Trophoblast cell (in vitro differentiated cells and primary cell): ENCODE measurements around the gene ABL1.
A peak's percentile ranks its signal among the peaks of the same experiment; 100 is the strongest.

Source experiments
- DNase-seq, 2 donors: peaks; one replicate each; pipeline ENCODE4 v3.0.0-alpha.2; 2016
- H2AFZ ChIP-seq: 2 replicates; pipeline ENCODE4 v1.6.1; 2013; ENCODE audit warnings: low read length, moderate library complexity, mild to moderate bottlenecking; ENCODE audit not compliant: insufficient read depth, poor library complexity
- H2AK5ac ChIP-seq: 2 replicates; pipeline ENCODE4 v1.6.1; 2013; ENCODE audit warnings: mild to moderate bottlenecking, low read length
- H2BK120ac ChIP-seq: 2 replicates; pipeline ENCODE4 v1.6.1; 2013; ENCODE audit warnings: low read length, mild to moderate bottlenecking, moderate library complexity; ENCODE audit not compliant: insufficient read depth, poor library complexity
- H2BK12ac ChIP-seq: 2 replicates; pipeline ENCODE4 v1.6.1; 2013; ENCODE audit warnings: mild to moderate bottlenecking, low read length, moderate library complexity
- H2BK5ac ChIP-seq: 2 replicates; pipeline ENCODE4 v1.6.1; 2013; ENCODE audit warnings: low read length, low read depth, moderate library complexity, mild to moderate bottlenecking; ENCODE audit not compliant: poor library complexity
- H3K14ac ChIP-seq: 2 replicates; pipeline ENCODE4 v1.6.1; 2013; ENCODE audit warnings: mild to moderate bottlenecking, low read length
- H3K18ac ChIP-seq: 2 replicates; pipeline ENCODE4 v1.6.1; 2013; ENCODE audit warnings: mild to moderate bottlenecking, low read length
- H3K23ac ChIP-seq: 2 replicates; pipeline ENCODE4 v1.6.1; 2013; ENCODE audit warnings: low read length
- H3K27ac ChIP-seq: 2 replicates; pipeline ENCODE4 v1.5.1; 2013; ENCODE audit warnings: low read depth, mild to moderate bottlenecking, inconsistent platforms, low read length, moderate library complexity
- H3K27me3 ChIP-seq: 2 replicates; pipeline ENCODE4 v1.6.1; 2013; ENCODE audit warnings: inconsistent platforms, mild to moderate bottlenecking, low read length, moderate library complexity; ENCODE audit not compliant: insufficient read depth
- H3K36me3 ChIP-seq, 2 experiments: 1 replicate in 1 of 2; 2 replicates in 1 of 2; pipeline ENCODE4 v1.6.1; 2013; ENCODE audit warnings: low read length in 2 of 2, mild to moderate bottlenecking in 2 of 2, moderate library complexity in 1 of 2; ENCODE audit not compliant: insufficient read depth in 2 of 2, control insufficient read depth in 1 of 2
- H3K4ac ChIP-seq: 2 replicates; pipeline ENCODE4 v1.6.1; 2013; ENCODE audit warnings: low read depth, mild to moderate bottlenecking, low read length, moderate library complexity
- H3K4me1 ChIP-seq, 2 experiments: 1 replicate in 1 of 2; 2 replicates in 1 of 2; pipeline ENCODE4 v1.6.1; 2013; ENCODE audit warnings: low read length in 2 of 2, mild to moderate bottlenecking in 2 of 2, moderate library complexity in 1 of 2; ENCODE audit not compliant: insufficient read depth in 2 of 2, control insufficient read depth in 1 of 2
- H3K4me2 ChIP-seq: 2 replicates; pipeline ENCODE4 v1.6.1; 2013; ENCODE audit warnings: inconsistent platforms, mild to moderate bottlenecking, low read length, moderate library complexity
- H3K4me3 ChIP-seq: 2 replicates; pipeline ENCODE4 v1.5.1; 2013; ENCODE audit warnings: mild to moderate bottlenecking, low read depth, low read length, inconsistent platforms
- H3K79me1 ChIP-seq: one replicate; pipeline ENCODE4 v1.6.1; 2013; ENCODE audit warnings: low read length
- H3K79me2 ChIP-seq: 2 replicates; pipeline ENCODE4 v1.6.1; 2013; ENCODE audit warnings: low read length, mild to moderate bottlenecking; ENCODE audit not compliant: control insufficient read depth, insufficient read depth, poor library complexity
- H3K9ac ChIP-seq: 2 replicates; pipeline ENCODE4 v1.6.1; 2013; ENCODE audit warnings: mild to moderate bottlenecking, low read length
- H3K9me3 ChIP-seq: 2 replicates; pipeline ENCODE4 v1.6.1; 2013; ENCODE audit warnings: low read depth, mild to moderate bottlenecking, control low read depth, inconsistent platforms, low read length; ENCODE audit not compliant: insufficient read depth
- H4K12ac ChIP-seq: 2 replicates; pipeline ENCODE4 v1.6.1; 2013; ENCODE audit warnings: low read depth, mild to moderate bottlenecking, low read length, moderate library complexity
- H4K8ac ChIP-seq: 2 replicates; pipeline ENCODE4 v1.6.1; 2013; ENCODE audit warnings: low read depth, mild to moderate bottlenecking, low read length, moderate library complexity
- H4K91ac ChIP-seq: one replicate; pipeline ENCODE4 v1.6.1; 2013; ENCODE audit warnings: low read depth, mild to moderate bottlenecking, low read length, moderate library complexity
- WGBS: extraction: QIAGEN DNeasy Blood & Tissue Kit; methylation state at CpG from one replicate; pipeline ENCODE4 v1.1.7; 2013; ENCODE audit warnings: missing lambda C conversion rate; ENCODE audit not compliant: insufficient read length, insufficient coverage; ENCODE audit errors: extremely low coverage; 5-methylcytosine and 5-hydroxymethylcytosine counted together

ABL1 gene

DNA sequence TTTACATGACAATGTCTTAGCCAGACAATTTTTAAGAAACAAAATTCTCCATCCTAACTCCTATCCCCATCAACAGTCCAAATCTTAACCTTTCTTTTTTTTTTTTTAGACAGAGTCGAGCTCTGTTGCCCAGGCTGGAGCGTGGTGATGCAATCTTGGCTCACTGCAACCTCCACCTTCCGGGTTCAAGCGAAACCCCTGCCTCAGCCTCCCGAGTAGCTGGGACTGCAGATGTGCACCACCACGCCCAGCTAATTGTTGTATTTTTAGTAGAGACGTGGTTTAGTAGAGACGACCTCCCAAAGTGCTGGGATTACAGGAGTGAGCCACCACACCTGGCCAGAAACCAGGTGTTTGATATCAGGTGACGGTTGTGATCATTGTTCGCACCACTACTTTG lies 10.2 kb downstream of the ABL1 start:
- Histone ChIP-seq H3K4ac (no peak overlapping the region), H4K8ac (no peak overlapping the region), H3K23ac (no peak overlapping the region), H3K27me3 (no peaks in the 10 kb centered on the region), H3K14ac (no peak overlapping the region), H3K79me1 (no peaks in the 10 kb centered on the region), H2BK120ac (no peak overlapping the region), H4K12ac (no peak overlapping the region), H3K79me2 (peaks cover 6% of the 10 kb centered on the region), H3K4me1 (peaks cover 8 to 12% of the 10 kb centered on the region in 2 experiments), H3K36me3 (no peaks in the 10 kb centered on the region), H3K27ac (no peak overlapping the region), H3K4me2 (no peak overlapping the region), H3K4me3 (no peak overlapping the region), H2AK5ac (no peak overlapping the region), H3K18ac (no peak overlapping the region), H2BK5ac (no peak overlapping the region), H2BK12ac (no peak overlapping the region), H2AFZ (no peak overlapping the region), H4K91ac (no peak overlapping the region), H3K9ac (no peak overlapping the region), H3K9me3 (no peaks in the 10 kb centered on the region)
- no peak for DNase-seq
- no CpG with 5 or more reads among the region's 10 CpGs for WGBS

DNA sequence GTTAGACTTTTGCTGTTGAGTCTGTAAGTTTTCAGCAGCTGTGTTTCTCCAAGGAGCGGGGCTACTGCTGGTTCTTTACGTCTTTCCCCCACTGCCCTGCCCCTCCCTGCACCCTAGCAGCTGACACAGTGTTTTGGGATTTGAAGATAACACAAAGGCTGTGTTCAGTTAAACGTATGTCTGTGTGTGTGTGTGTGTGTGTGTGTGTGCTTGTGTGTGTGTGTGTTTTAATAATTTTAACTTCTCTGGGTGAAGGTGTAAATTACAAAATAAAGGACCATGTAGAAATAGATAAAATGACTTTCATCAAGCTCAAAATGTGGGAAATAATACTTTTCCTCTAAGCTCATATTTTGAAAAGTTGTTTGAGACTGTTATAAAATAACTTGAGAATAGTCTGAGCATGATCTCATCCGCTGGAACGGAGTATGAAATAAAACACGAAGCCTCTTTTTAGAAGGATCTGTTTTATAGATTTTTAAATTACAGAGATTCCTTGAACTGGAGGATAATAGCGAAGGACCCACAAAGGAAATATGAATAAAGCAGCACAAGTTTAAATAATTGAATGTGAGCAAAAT lies 10.9 kb downstream of the ABL1 start:
- H3K23ac ChIP-seq, result no peak overlapping the region
- H3K27me3 ChIP-seq, result no peaks in the 10 kb centered on the region

DNA sequence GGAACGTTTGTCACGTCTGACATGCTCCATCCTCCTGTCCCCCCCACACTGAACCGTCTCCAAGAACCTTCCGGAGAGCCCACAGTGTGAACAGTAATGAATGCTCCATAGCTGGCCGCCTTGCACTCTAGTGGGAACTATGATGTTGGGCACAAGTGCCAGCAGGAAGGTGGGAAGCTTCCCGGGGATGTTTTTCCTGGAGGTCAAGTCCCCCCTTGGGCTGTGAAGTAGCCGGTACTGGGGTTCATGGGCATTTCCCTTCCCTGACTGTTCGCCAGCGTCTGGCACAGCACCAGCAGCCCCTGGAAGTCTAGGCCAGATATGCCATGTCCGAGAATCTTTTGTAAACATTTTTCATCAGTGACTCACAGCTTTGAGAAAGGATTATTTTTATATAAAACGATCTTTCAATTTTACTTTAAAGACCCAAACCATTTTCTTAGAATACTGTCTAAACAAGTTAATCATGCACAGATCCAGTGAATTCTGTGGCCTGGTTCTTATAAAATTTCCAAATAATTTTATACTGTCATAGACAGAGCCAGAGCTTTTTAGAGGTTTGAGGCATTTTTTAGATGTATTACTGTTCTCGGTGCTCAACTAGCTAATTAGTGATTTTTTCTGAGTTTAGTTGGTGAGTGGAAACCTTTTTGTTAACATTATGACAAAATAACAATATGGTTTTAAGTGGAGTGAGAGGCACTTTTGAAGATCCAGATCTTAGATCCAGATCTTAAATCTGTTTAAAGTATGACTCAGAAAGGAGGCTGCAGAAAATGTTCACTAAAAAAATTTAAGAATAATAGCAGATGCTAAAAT lies 11.6 kb downstream of the ABL1 start:
- no peaks in the 10 kb centered on the region for H3K9me3 ChIP-seq
- no peak overlapping the region for H3K14ac ChIP-seq
- H3K18ac ChIP-seq, result no peak overlapping the region
- H2BK120ac ChIP-seq, result no peak overlapping the region
- H3K27ac ChIP-seq, result no peak overlapping the region
- no peak overlapping the region for H3K9ac ChIP-seq
- H2AK5ac ChIP-seq, result no peak overlapping the region
- H4K91ac ChIP-seq, result no peak overlapping the region
- DNase-seq, result no peak
- no peak overlapping the region for H4K12ac ChIP-seq
- no peak overlapping the region for H2AFZ ChIP-seq
- peaks cover 8 to 12% of the 10 kb centered on the region in 2 experiments for H3K4me1 ChIP-seq
- peak overlapping the region; percentile 52 for H3K4ac ChIP-seq
- no peaks in the 10 kb centered on the region for H3K79me1 ChIP-seq
- peaks cover 6% of the 10 kb centered on the region for H3K79me2 ChIP-seq
- H2BK5ac ChIP-seq, result no peak overlapping the region
- H2BK12ac ChIP-seq, result no peak overlapping the region
- H3K36me3 ChIP-seq, result no peaks in the 10 kb centered on the region
- WGBS, result 100% methylated on average over 1 of the region's 12 CpGs
- no peak overlapping the region for H3K4me3 ChIP-seq
- no peak overlapping the region for H3K23ac ChIP-seq
- no peak overlapping the region for H4K8ac ChIP-seq
- H3K27me3 ChIP-seq, result no peaks in the 10 kb centered on the region
- no peak overlapping the region for H3K4me2 ChIP-seq

More for the DNA sequence above, 10.9 kb downstream of the ABL1 start:
- Histone ChIP-seq H3K4me1 (peaks cover 8 to 12% of the 10 kb centered on the region in 2 experiments), H2BK5ac (no peak overlapping the region), H2AK5ac (no peak overlapping the region), H3K4me3 (no peak overlapping the region), H3K4ac (no peak overlapping the region), H3K18ac (no peak overlapping the region), H2BK120ac (no peak overlapping the region), H4K12ac (no peak overlapping the region), H2BK12ac (no peak overlapping the region), H3K27ac (no peak overlapping the region), H3K79me1 (no peaks in the 10 kb centered on the region), H3K4me2 (no peak overlapping the region), H3K9me3 (no peaks in the 10 kb centered on the region), H3K9ac (no peak overlapping the region), H3K14ac (no peak overlapping the region), H3K36me3 (no peaks in the 10 kb centered on the region), H3K79me2 (peaks cover 6% of the 10 kb centered on the region), H2AFZ (no peak overlapping the region), H4K8ac (no peak overlapping the region), H4K91ac (no peak overlapping the region)
- DNase-seq, result no peak
- no CpG with 5 or more reads among the region's 7 CpGs for whole genome bisulfite sequencing

DNA sequence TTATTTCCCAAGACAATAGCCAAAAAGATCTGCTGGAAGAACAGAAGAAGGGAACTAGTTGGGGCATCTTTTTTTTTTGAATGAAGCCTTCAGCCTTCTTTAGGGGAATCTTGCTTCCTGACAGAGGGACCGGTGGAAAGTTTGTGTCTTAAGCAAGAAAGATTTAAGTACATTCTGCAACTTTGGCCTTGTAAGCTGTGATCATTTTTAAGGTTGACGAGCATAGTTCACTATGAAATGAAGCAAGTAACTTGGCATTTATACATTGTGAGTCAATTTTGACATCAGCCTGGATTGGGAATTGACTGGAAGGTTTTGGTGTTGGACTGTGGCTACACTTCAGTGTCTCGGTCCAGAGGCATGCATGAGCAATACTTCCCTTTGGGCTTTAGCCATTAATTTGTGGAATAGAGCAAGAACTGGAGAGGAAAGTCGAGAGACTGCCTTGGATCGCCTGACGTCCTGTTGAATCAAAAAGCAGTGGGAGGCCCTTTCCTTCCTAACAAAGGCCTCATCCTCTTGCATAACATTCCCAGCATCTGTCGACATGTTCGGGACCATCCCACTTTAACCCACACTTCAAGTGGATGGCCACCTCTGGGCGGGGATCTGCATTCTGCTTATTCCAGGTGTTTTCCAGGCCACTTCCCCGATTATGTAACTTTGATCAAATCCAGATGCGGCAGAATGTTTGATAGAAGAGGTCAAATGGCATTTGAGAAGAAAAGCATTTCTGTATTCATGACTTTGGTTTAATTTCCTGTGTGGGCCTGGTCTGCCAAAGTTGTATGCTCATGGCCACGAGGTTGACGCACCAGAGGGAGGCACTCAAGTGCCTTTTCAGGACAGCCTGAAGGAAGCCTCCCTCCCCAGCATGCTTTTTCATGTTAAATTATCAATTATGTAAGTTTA lies 12.5 kb downstream of the ABL1 start:
- Histone ChIP-seq H3K4ac (peak overlapping the region; percentile 67), H3K36me3 (no peaks in the 10 kb centered on the region), H3K27ac (no peak overlapping the region), H2BK120ac (no peak overlapping the region), H3K79me1 (no peaks in the 10 kb centered on the region), H2BK12ac (no peak overlapping the region), H3K23ac (no peak overlapping the region), H3K4me1 (peaks cover 8 to 10% of the 10 kb centered on the region in 2 experiments), H2AK5ac (no peak overlapping the region), H3K14ac (no peak overlapping the region), H3K27me3 (no peaks in the 10 kb centered on the region), H3K79me2 (peaks cover 6% of the 10 kb centered on the region), H4K8ac (no peak overlapping the region), H3K9me3 (no peaks in the 10 kb centered on the region), H4K91ac (no peak overlapping the region), H3K9ac (no peak overlapping the region), H2AFZ (peak overlapping the region; percentile 40), H4K12ac (no peak overlapping the region), H3K4me3 (no peak overlapping the region), H3K18ac (no peak overlapping the region), H2BK5ac (no peak overlapping the region), H3K4me2 (no peak overlapping the region)
- peak in 1 of 2 donors; percentile 22 for DNase-seq
- no CpG with 5 or more reads among the region's 13 CpGs for WGBS
